Measurements from ENCODE around the gene COL2A1. TPM values are rescaled to one million over a fixed set of nuclear protein-coding genes. Genes with fewer than 3 reads are reported as not detected.

The COL2A1 gene
- polyA plus RNA-seq, 1 donor (not counting 4 experiments of a cell fraction or from before 2014, with no cell fraction given), result 0.03 TPM

DNA sequence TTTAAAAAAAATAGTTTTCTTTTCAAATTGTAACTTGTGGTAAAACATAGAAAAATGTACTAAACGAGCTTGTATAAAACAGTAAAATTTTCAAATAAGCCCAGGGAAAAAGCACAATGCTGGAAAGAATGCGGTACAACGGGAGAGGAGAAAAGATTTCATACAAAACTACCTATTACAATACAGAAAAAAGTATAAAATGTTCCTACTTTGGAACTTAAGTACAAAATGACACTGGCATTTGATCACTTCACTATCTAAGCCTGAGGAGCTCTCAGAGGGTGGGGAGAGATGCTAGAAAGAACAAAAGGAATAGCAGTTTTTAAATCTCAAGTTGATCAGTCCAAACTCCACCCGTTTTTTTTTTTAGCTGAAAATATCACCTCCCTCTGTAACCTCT lies 39.5 kb upstream of the COL2A1 start:
- Histone ChIP-seq H3K27me3 (ENCODE audit: control insufficient read depth, extremely low read depth, insufficient read depth, low read length) (no peaks in the 10 kb centered on the region), H3K9ac (ENCODE audit: control insufficient read depth, extremely low read depth, insufficient read depth, low read length) (no peak overlapping the region), H3K36me3 (ENCODE audit: control insufficient read depth in 2 of 2, extremely low read depth in 1 of 2, insufficient read depth in 2 of 2, low read length in 2 of 2) (peaks cover 4 to 5% of the 10 kb centered on the region in 2 experiments), H3K4me2 (ENCODE audit: control insufficient read depth, extremely low read depth, insufficient read depth, low read depth, low read length) (no peak overlapping the region), H3K9me3 (ENCODE audit: control insufficient read depth, low read depth, low read length) (no peaks in the 10 kb centered on the region), H3K9me1 (ENCODE audit: control insufficient read depth, extremely low read depth, insufficient read depth, low read length) (no peaks in the 10 kb centered on the region), H2AFZ (ENCODE audit: control insufficient read depth, low read length) (no peak overlapping the region), H3K27ac (ENCODE audit: control insufficient read depth, insufficient read depth, low read length) (no peak overlapping the region), H3K4me3 (ENCODE audit: control insufficient read depth in 2 of 3, extremely low read depth in 1 of 3, insufficient read depth in 2 of 3, low read depth in 1 of 3, low read length in 3 of 3) (no peak overlapping the region), H3K4me1 (ENCODE audit: control insufficient read depth, extremely low read depth, insufficient read depth, low read length) (no peaks in the 10 kb centered on the region), H4K20me1 (ENCODE audit: control insufficient read depth, extremely low read depth, insufficient read depth, low read length) (no peaks in the 10 kb centered on the region), H3K79me2 (ENCODE audit: control insufficient read depth, insufficient read depth, low read length) (no peaks in the 10 kb centered on the region)
- dilution Hi-C loops (cut with MboI; ENCODE audit: extremely low pct_ligation_motif_present, low sequenced_read_pairs), result no loop called here
- no peak for FAIRE-seq
- DNase-seq (ENCODE audit: low read depth, low spot score), result no peak
- TF ChIP-seq, protein P1, sequence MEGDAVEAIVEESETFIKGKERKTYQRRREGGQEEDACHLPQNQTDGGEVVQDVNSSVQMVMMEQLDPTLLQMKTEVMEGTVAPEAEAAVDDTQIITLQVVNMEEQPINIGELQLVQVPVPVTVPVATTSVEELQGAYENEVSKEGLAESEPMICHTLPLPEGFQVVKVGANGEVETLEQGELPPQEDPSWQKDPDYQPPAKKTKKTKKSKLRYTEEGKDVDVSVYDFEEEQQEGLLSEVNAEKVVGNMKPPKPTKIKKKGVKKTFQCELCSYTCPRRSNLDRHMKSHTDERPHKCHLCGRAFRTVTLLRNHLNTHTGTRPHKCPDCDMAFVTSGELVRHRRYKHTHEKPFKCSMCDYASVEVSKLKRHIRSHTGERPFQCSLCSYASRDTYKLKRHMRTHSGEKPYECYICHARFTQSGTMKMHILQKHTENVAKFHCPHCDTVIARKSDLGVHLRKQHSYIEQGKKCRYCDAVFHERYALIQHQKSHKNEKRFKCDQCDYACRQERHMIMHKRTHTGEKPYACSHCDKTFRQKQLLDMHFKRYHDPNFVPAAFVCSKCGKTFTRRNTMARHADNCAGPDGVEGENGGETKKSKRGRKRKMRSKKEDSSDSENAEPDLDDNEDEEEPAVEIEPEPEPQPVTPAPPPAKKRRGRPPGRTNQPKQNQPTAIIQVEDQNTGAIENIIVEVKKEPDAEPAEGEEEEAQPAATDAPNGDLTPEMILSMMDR (optimal IDR thresholded peaks at IDR 0.05 in 1 of 3, IDR thresholded peaks at IDR 0.05 in 1 of 3, conservative IDR thresholded peaks at IDR 0.05 in 1 of 3; ENCODE audit: extremely low read depth in 1 of 3, insufficient read depth in 2 of 3, low read length in 3 of 3), result no peak
- no peak for TF ChIP-seq EZH2 (IDR thresholded peaks at IDR 0.05; ENCODE audit: low read length)

DNA sequence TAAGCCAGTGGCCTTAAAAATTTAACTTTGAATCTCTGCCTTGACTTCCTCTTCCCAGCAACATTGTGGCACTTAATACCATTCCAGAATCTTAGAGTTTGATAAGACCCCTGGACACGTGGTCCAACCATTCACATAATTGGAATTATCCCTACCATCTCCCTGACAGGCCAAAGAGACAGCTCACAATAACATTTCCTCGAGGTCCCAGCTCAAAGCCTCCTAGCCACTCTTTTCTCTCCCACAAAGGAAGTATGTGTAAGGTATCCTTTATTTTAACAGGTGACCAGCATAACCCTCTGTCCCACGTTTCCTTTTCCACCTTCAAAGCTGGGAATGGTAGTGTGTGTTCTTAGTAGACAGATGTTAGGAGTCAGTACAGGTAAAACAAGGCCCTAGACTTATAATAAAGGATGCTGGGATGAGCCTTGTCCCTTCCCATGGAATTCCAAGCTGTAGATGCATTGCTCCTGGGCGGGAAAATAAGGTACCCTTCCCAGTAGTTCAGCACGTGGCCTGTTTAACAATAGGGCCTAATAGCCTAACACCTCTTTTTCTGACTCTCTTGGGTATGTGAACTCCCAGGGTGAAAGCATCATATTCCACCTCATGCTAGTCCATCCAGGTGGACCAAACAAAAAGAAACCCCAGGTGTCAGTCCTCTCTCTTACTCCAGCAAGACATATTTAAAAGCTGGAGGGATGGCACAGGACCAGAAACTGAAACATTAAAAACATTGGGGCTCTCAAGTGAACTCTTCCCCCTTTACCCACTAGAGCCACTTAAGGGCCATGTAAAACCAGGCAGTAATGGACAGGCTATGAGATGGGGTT lies 37.5 kb upstream of the COL2A1 start:
- H3K9me1 ChIP-seq (ENCODE audit: control insufficient read depth, extremely low read depth, insufficient read depth, low read length), result no peaks in the 10 kb centered on the region
- H3K27me3 ChIP-seq (ENCODE audit: control insufficient read depth, extremely low read depth, insufficient read depth, low read length), result no peaks in the 10 kb centered on the region
- no peak for FAIRE-seq
- no peak overlapping the region for H3K9ac ChIP-seq (ENCODE audit: control insufficient read depth, extremely low read depth, insufficient read depth, low read length)
- H3K4me3 ChIP-seq (ENCODE audit: control insufficient read depth in 2 of 3, extremely low read depth in 1 of 3, insufficient read depth in 2 of 3, low read depth in 1 of 3, low read length in 3 of 3), result no peak overlapping the region
- dilution Hi-C loops (cut with MboI; ENCODE audit: extremely low pct_ligation_motif_present, low sequenced_read_pairs), result no loop called here
- no peak overlapping the region for H2AFZ ChIP-seq (ENCODE audit: control insufficient read depth, low read length)
- no peak overlapping the region for H3K27ac ChIP-seq (ENCODE audit: control insufficient read depth, insufficient read depth, low read length)
- TF ChIP-seq, protein P1 (optimal IDR thresholded peaks at IDR 0.05 in 1 of 3, IDR thresholded peaks at IDR 0.05 in 1 of 3, conservative IDR thresholded peaks at IDR 0.05 in 1 of 3; ENCODE audit: extremely low read depth in 1 of 3, insufficient read depth in 2 of 3, low read length in 3 of 3), result no peak
- no peak for TF ChIP-seq EZH2 (IDR thresholded peaks at IDR 0.05; ENCODE audit: low read length)
- H3K36me3 ChIP-seq (ENCODE audit: control insufficient read depth in 2 of 2, extremely low read depth in 1 of 2, insufficient read depth in 2 of 2, low read length in 2 of 2), result peaks cover 4 to 5% of the 10 kb centered on the region in 2 experiments
- no peaks in the 10 kb centered on the region for H3K4me1 ChIP-seq (ENCODE audit: control insufficient read depth, extremely low read depth, insufficient read depth, low read length)
- no peaks in the 10 kb centered on the region for H4K20me1 ChIP-seq (ENCODE audit: control insufficient read depth, extremely low read depth, insufficient read depth, low read length)
- no peaks in the 10 kb centered on the region for H3K79me2 ChIP-seq (ENCODE audit: control insufficient read depth, insufficient read depth, low read length)
- DNase-seq (ENCODE audit: low read depth, low spot score), result no peak
- no peaks in the 10 kb centered on the region for H3K9me3 ChIP-seq (ENCODE audit: control insufficient read depth, low read depth, low read length)
- no peak overlapping the region for H3K4me2 ChIP-seq (ENCODE audit: control insufficient read depth, extremely low read depth, insufficient read depth, low read depth, low read length)

All from keratinocyte (primary cell).